ENCODE results near the gene CMIP. TPM values are rescaled to one million over a fixed set of nuclear protein-coding genes. Genes with fewer than 3 reads are reported as not detected.

Gene CMIP
- total RNA-seq, 1 donor from 2014 or later: 27.7 TPM

- TF ChIP-seq CTCF (IDR thresholded peaks at IDR 0.05; ENCODE audit: insufficient read depth, low read length, poor library complexity, severe bottlenecking): no peak
- H3K27me3 ChIP-seq (ENCODE audit: control insufficient read depth, insufficient read depth, low read length): no peaks in the 10 kb centered on the region
- H3K36me3 ChIP-seq (ENCODE audit: control insufficient read depth, insufficient read depth, low read length): no peaks in the 10 kb centered on the region
- H3K4me3 ChIP-seq (ENCODE audit: low read depth, low read length): no peak overlapping the region
- DNase-seq (ENCODE audit: low read depth): no peak
Measured at GRCh38 chr16:81547939-81548216, 103.3 kb downstream of the CMIP start.

GRCh38 chr16:81548551-81548875 is 103.9 kb downstream of the CMIP start:
- no peaks in the 10 kb centered on the region for H3K36me3 ChIP-seq (ENCODE audit: control insufficient read depth, insufficient read depth, low read length)
- TF ChIP-seq CTCF (IDR thresholded peaks at IDR 0.05; ENCODE audit: insufficient read depth, low read length, poor library complexity, severe bottlenecking): no peak

GRCh38 chr16:81548876-81549546 is 104.4 kb downstream of the CMIP start:
- no peak overlapping the region for H3K4me3 ChIP-seq (ENCODE audit: low read depth, low read length)
- no peaks in the 10 kb centered on the region for H3K36me3 ChIP-seq (ENCODE audit: control insufficient read depth, insufficient read depth, low read length)
- no peak for TF ChIP-seq CTCF (IDR thresholded peaks at IDR 0.05; ENCODE audit: insufficient read depth, low read length, poor library complexity, severe bottlenecking)
- no peaks in the 10 kb centered on the region for H3K27me3 ChIP-seq (ENCODE audit: control insufficient read depth, insufficient read depth, low read length)
- no peak for DNase-seq (ENCODE audit: low read depth)

More at GRCh38 chr16:81548551-81548875, 103.9 kb downstream of the CMIP start:
- no peaks in the 10 kb centered on the region for H3K27me3 ChIP-seq (ENCODE audit: control insufficient read depth, insufficient read depth, low read length)
- no peak overlapping the region for H3K4me3 ChIP-seq (ENCODE audit: low read depth, low read length)
- no peak for DNase-seq (ENCODE audit: low read depth)

- Histone ChIP-seq H3K36me3 (ENCODE audit: control insufficient read depth, insufficient read depth, low read length) (no peaks in the 10 kb centered on the region), H3K4me3 (ENCODE audit: low read depth, low read length) (no peak overlapping the region), H3K27me3 (ENCODE audit: control insufficient read depth, insufficient read depth, low read length) (no peaks in the 10 kb centered on the region)
- no peak for TF ChIP-seq CTCF (IDR thresholded peaks at IDR 0.05; ENCODE audit: insufficient read depth, low read length, poor library complexity, severe bottlenecking)
- DNase-seq (ENCODE audit: low read depth): no peak
Measured at GRCh38 chr16:81549547-81550431, 105.2 kb downstream of the CMIP start.

- Histone ChIP-seq H3K27me3 (ENCODE audit: control insufficient read depth, insufficient read depth, low read length) (no peaks in the 10 kb centered on the region), H3K36me3 (ENCODE audit: control insufficient read depth, insufficient read depth, low read length) (no peaks in the 10 kb centered on the region), H3K4me3 (ENCODE audit: low read depth, low read length) (no peak overlapping the region)
- DNase-seq (ENCODE audit: low read depth): no peak
- TF ChIP-seq CTCF (IDR thresholded peaks at IDR 0.05; ENCODE audit: insufficient read depth, low read length, poor library complexity, severe bottlenecking): no peak
Measured at GRCh38 chr16:81550432-81550808, 105.8 kb downstream of the CMIP start.
